Measurements from ENCODE around the gene CIDEA. TPM values are rescaled to one million over a fixed set of nuclear protein-coding genes. Genes with fewer than 3 reads are reported as not detected.

The CIDEA gene
- total and polyA plus RNA-seq, 4 donors, result 0.57 to 0.58 TPM; not detected in 2

DNA sequence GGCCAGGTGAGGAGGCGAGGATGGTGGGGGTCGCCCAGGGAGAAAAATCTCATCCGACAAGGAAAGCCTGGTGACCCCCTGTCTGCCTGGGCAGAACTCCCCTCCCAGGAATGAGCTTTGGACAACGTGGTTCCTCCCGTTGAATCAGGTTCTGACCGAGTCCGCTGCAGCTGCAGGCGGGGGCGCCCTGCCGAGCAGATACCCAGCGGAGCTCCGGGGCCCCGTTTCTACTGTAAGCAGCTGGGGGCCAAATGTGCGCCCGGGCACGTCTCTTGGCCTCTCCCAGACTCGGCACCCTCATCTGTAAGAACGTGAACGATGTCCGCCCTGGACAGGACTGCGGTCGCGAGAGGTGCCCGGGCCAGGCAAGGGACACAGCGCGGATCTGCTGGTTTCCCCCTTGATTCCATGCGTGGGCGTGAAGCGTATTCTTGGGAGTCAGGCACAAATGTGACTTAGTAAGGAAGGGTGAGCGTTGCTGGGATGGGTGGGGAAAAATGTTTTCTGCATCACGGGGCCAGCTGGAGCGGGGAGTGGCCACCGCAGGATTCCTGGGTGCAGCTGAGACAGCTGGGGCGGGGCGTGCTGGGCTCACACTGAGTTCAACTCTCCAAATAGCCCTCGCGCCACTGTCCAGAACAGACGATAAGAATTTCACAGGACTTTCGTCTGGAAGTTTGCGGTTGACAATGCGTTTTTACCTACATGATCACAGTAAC is 33.7 kb downstream of the CIDEA start:
- peak overlapping the region; percentile 3 for H3K4me3 ChIP-seq (ENCODE audit: low read length in 2 of 2)
- no peaks in the 10 kb centered on the region for H3K36me3 ChIP-seq (ENCODE audit: control insufficient read depth in 1 of 2, insufficient read depth in 2 of 2, low read length in 1 of 2)
- 1 to 2% methylated on average over 40 to 41 of the region's 41 CpGs for WGBS, 2 donors
- H3K27ac ChIP-seq (ENCODE audit: low read depth in 1 of 2, low read length in 2 of 2), result peak overlapping the region; percentile 46 to 66
- no peaks in the 10 kb centered on the region for H3K9me3 ChIP-seq (ENCODE audit: control insufficient read depth, low read length)
- no peaks in the 10 kb centered on the region for H3K4me1 ChIP-seq (ENCODE audit: control insufficient read depth in 1 of 2, insufficient read depth in 2 of 2, low read length in 2 of 2)
- no peaks in the 10 kb centered on the region for H3K27me3 ChIP-seq (ENCODE audit: control insufficient read depth in 1 of 2, insufficient read depth in 2 of 2, low read length in 1 of 2)
- intact Hi-C loops (cut with DNase I), result no loop called here
- peak; percentile 91 to 95 for DNase-seq
- peak; percentile 93 for ATAC-seq (ENCODE audit: low FRiP score)

DNA sequence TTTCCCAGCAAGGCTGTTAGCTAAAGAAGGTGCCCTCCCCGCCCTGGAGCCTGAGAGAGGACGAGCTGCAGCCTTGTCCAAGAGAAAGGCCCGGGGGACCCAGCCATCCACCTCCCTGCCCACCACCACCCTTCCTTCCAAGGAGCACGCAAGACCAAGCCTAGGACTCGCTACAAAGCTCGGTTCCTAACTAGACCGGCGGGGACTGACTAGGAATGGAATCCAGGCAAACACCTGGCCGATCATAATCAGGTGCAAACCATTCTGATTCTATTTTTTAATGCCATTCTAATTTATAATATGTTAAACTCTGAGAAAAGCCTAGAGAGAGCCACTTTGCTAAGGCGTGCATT is 34.2 kb downstream of the CIDEA start:
- Histone ChIP-seq H3K4me3 (ENCODE audit: low read length in 2 of 2) (peak overlapping the region; percentile 3), H3K27me3 (ENCODE audit: control insufficient read depth in 1 of 2, insufficient read depth in 2 of 2, low read length in 1 of 2) (no peaks in the 10 kb centered on the region), H3K4me1 (ENCODE audit: control insufficient read depth in 1 of 2, insufficient read depth in 2 of 2, low read length in 2 of 2) (no peaks in the 10 kb centered on the region), H3K27ac (ENCODE audit: low read depth in 1 of 2, low read length in 2 of 2) (peak overlapping the region; percentile 8 to 60), H3K36me3 (ENCODE audit: control insufficient read depth in 1 of 2, insufficient read depth in 2 of 2, low read length in 1 of 2) (no peaks in the 10 kb centered on the region), H3K9me3 (ENCODE audit: control insufficient read depth, low read length) (no peaks in the 10 kb centered on the region)
- intact Hi-C loops (cut with DNase I), result no loop called here
- DNase-seq (no peak), ATAC-seq (ENCODE audit: low FRiP score) (peak; percentile 1)
- 6 to 8% methylated on average over 10 of the region's 10 CpGs for WGBS, 2 donors

DNA sequence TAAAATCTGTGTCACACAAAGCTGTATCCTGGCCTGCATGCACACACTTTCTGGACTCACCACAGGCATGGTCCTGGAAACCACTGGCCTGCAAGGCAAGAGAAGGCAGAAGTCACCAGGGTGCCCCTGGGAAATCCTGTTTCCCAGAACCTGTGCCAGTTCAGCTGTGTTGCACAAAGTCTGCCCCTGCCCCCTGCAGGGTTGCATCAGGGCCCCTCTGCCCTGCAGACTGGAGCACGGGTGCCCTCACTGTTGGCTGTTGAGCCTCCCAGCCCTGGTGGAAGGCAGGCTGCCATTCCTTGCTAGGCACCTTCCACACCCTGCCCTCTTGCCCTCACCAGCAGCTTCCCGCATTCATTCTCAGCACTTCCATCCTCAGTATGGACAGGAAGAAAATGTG is 35.9 kb downstream of the CIDEA start:
- H3K4me1 ChIP-seq (ENCODE audit: control insufficient read depth in 1 of 2, insufficient read depth in 2 of 2, low read length in 2 of 2), result no peaks in the 10 kb centered on the region
- intact Hi-C loops (cut with DNase I), result no loop called here
- H3K36me3 ChIP-seq (ENCODE audit: control insufficient read depth in 1 of 2, insufficient read depth in 2 of 2, low read length in 1 of 2), result no peaks in the 10 kb centered on the region
- WGBS, 2 donors, result 85 to 88% methylated on average over 2 of the region's 2 CpGs
- no peaks in the 10 kb centered on the region for H3K27me3 ChIP-seq (ENCODE audit: control insufficient read depth in 1 of 2, insufficient read depth in 2 of 2, low read length in 1 of 2)
- peak in 1 of 2 donors; percentile 25 for DNase-seq
- no peak overlapping the region for H3K27ac ChIP-seq (ENCODE audit: low read depth in 1 of 2, low read length in 2 of 2)
- no peak overlapping the region for H3K4me3 ChIP-seq (ENCODE audit: low read length in 2 of 2)
- ATAC-seq (ENCODE audit: low FRiP score), result no peak
- H3K9me3 ChIP-seq (ENCODE audit: control insufficient read depth, low read length), result no peaks in the 10 kb centered on the region

DNA sequence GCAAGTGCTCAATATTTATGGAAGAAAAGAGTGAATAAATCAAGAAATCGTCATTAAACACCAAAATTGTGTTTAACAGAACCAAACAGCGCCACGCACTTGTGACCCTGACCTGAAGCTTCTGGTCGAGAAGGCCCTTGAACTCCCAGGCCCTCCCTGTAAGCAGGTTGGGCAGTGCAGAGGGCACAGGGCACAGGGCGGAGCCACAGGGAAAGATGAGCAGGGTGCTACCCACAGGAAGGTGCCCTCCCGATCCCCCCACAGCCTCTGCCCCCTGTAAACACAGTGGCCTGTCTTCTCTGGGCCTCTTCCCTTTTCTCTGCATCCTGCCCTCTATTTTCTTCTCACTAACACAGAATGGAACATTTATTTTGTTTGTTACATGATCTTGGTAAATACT is 37.0 kb downstream of the CIDEA start:
- no peaks in the 10 kb centered on the region for H3K36me3 ChIP-seq (ENCODE audit: control insufficient read depth in 1 of 2, insufficient read depth in 2 of 2, low read length in 1 of 2)
- no peaks in the 10 kb centered on the region for H3K4me1 ChIP-seq (ENCODE audit: control insufficient read depth in 1 of 2, insufficient read depth in 2 of 2, low read length in 2 of 2)
- H3K4me3 ChIP-seq (ENCODE audit: low read length in 2 of 2), result no peak overlapping the region
- no peaks in the 10 kb centered on the region for H3K9me3 ChIP-seq (ENCODE audit: control insufficient read depth, low read length)
- WGBS, 2 donors, result 95% methylated on average over 6 of the region's 6 CpGs
- no peaks in the 10 kb centered on the region for H3K27me3 ChIP-seq (ENCODE audit: control insufficient read depth in 1 of 2, insufficient read depth in 2 of 2, low read length in 1 of 2)
- DNase-seq, result no peak
- ATAC-seq (ENCODE audit: low FRiP score), result no peak
- H3K27ac ChIP-seq (ENCODE audit: low read depth in 1 of 2, low read length in 2 of 2), result no peak overlapping the region
- intact Hi-C loops (cut with DNase I), result no loop called here

DNA sequence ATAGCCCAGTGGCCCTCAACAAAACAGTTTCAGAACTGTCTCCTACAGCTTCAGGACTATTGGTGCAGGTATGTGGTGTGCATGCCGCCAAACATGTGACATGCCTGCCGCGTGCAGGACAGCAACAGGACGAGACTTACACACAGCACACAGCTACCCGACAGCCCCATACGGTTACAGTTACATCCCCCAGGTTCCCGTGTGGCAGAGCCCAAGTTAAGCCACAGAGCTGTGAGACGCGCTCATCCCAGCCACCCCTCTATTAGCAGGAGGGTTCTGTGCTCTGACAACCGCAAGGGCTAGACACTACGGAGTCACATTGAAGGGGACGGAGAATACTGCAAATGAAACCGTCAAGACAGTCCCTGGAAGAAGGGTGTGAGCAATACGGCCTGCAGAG is 37.5 kb downstream of the CIDEA start:
- H3K9me3 ChIP-seq (ENCODE audit: control insufficient read depth, low read length), result no peaks in the 10 kb centered on the region
- ATAC-seq (ENCODE audit: low FRiP score) (no peak), DNase-seq (no peak)
- no peaks in the 10 kb centered on the region for H3K36me3 ChIP-seq (ENCODE audit: control insufficient read depth in 1 of 2, insufficient read depth in 2 of 2, low read length in 1 of 2)
- intact Hi-C loops (cut with DNase I), result no loop called here
- no peak overlapping the region for H3K4me3 ChIP-seq (ENCODE audit: low read length in 2 of 2)
- 95 to 97% methylated on average over 14 of the region's 14 CpGs for WGBS, 2 donors
- no peak overlapping the region for H3K27ac ChIP-seq (ENCODE audit: low read depth in 1 of 2, low read length in 2 of 2)
- H3K27me3 ChIP-seq (ENCODE audit: control insufficient read depth in 1 of 2, insufficient read depth in 2 of 2, low read length in 1 of 2), result no peaks in the 10 kb centered on the region
- no peaks in the 10 kb centered on the region for H3K4me1 ChIP-seq (ENCODE audit: control insufficient read depth in 1 of 2, insufficient read depth in 2 of 2, low read length in 2 of 2)

DNA sequence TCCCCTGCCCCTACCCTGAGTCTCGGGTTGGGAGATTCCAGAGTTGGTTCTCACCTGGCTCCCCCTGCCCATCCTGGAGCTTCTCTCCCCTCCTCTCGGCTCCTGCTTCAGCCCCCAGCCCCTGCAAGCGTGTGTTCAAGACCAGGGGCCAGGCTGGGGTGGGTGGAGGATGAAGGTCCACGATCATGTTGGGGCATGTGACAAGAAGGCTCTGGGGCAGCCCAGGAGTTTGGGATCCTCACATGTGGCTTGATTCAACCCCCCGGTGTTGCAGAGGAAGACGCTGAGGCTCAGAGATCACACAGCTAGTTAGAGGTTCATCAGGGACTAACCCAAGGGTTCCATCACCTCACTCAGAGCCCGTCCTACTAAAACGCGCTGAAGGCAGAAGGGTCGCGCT is 39.7 kb downstream of the CIDEA start:
- no peak for DNase-seq
- H3K27me3 ChIP-seq (ENCODE audit: control insufficient read depth in 1 of 2, insufficient read depth in 2 of 2, low read length in 1 of 2), result no peaks in the 10 kb centered on the region
- peaks cover 2% of the 10 kb centered on the region for H3K9me3 ChIP-seq (ENCODE audit: control insufficient read depth, low read length)
- H3K4me3 ChIP-seq (ENCODE audit: low read length in 2 of 2), result no peak overlapping the region
- no peak overlapping the region for H3K27ac ChIP-seq (ENCODE audit: low read depth in 1 of 2, low read length in 2 of 2)
- WGBS, 2 donors, result 82 to 84% methylated on average over 11 of the region's 11 CpGs
- no peaks in the 10 kb centered on the region for H3K36me3 ChIP-seq (ENCODE audit: control insufficient read depth in 1 of 2, insufficient read depth in 2 of 2, low read length in 1 of 2)
- intact Hi-C loops (cut with DNase I), result no loop called here
- H3K4me1 ChIP-seq (ENCODE audit: control insufficient read depth in 1 of 2, insufficient read depth in 2 of 2, low read length in 2 of 2), result no peaks in the 10 kb centered on the region
- no peak for ATAC-seq (ENCODE audit: low FRiP score)

DNA sequence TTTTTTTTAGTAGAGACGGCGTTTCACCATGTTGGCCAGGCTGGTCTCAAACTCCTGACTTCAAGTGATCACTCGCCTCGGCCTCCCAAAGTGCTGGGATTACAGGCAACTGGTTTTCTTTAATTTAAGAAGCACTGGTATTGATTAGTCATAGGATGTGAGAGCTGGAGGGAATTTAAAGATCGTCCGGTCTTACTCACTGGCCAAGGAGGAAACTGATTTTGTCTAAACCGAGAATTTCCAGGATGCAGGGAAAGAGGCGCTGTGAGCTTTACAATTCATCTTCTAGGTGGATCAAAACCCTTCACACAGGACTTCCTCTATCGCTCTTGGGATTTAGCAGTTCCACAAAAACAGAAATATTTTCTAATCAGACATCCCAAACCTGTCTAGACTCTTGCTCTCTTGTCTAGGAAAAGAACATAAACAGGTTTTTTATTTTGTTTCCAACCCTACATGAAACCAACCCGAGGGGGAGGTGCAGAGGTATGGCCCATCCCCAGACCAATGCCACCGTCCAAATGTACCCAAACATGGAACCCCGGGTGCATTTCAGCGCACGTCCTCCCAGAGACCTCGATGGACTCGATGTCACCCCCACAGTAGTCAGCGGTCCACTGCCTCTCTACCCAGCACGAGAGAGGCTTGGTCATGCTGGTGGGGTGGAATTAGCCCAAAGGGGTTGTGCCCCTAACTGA is 41.4 kb downstream of the CIDEA start:
- intact Hi-C loops (cut with DNase I), result no loop called here
- WGBS, 2 donors, result 96 to 97% methylated on average over 18 of the region's 18 CpGs
- ATAC-seq (ENCODE audit: low FRiP score), result no peak

DNA sequence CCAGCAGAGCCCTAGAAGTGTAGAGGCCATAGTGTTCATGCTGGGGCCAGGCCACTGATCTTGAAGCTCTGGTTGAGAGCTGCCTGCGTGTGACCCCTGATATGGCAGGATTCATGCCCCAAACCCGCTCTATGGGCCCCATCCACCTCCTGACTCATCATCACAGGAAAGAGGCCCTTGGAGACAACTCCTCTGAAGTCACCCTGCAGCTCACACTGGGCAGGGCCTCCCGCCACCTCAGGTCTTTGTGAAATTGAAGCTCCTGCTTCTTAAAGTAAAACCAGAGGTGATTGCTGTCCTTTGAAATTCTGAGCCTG is 41.9 kb downstream of the CIDEA start:
- Histone ChIP-seq H3K27ac (ENCODE audit: low read depth in 1 of 2, low read length in 2 of 2) (no peak overlapping the region), H3K4me1 (ENCODE audit: control insufficient read depth in 1 of 2, insufficient read depth in 2 of 2, low read length in 2 of 2) (no peaks in the 10 kb centered on the region), H3K4me3 (ENCODE audit: low read length in 2 of 2) (no peak overlapping the region), H3K9me3 (ENCODE audit: control insufficient read depth, low read length) (peaks cover 2% of the 10 kb centered on the region), H3K36me3 (ENCODE audit: control insufficient read depth in 1 of 2, insufficient read depth in 2 of 2, low read length in 1 of 2) (no peaks in the 10 kb centered on the region), H3K27me3 (ENCODE audit: control insufficient read depth in 1 of 2, insufficient read depth in 2 of 2, low read length in 1 of 2) (no peaks in the 10 kb centered on the region)
- intact Hi-C loops (cut with DNase I), result no loop called here
- 94 to 97% methylated on average over 3 of the region's 3 CpGs for WGBS, 2 donors
- ATAC-seq (ENCODE audit: low FRiP score), result no peak
- DNase-seq, result no peak

More for the DNA sequence above, 41.4 kb downstream of the CIDEA start:
- peak in 1 of 2 donors; percentile 48 for DNase-seq
- H3K4me1 ChIP-seq (ENCODE audit: control insufficient read depth in 1 of 2, insufficient read depth in 2 of 2, low read length in 2 of 2), result no peaks in the 10 kb centered on the region
- peaks cover 2% of the 10 kb centered on the region for H3K9me3 ChIP-seq (ENCODE audit: control insufficient read depth, low read length)
- no peaks in the 10 kb centered on the region for H3K27me3 ChIP-seq (ENCODE audit: control insufficient read depth in 1 of 2, insufficient read depth in 2 of 2, low read length in 1 of 2)
- no peak overlapping the region for H3K4me3 ChIP-seq (ENCODE audit: low read length in 2 of 2)
- H3K27ac ChIP-seq (ENCODE audit: low read depth in 1 of 2, low read length in 2 of 2), result no peak overlapping the region
- no peaks in the 10 kb centered on the region for H3K36me3 ChIP-seq (ENCODE audit: control insufficient read depth in 1 of 2, insufficient read depth in 2 of 2, low read length in 1 of 2)

DNA sequence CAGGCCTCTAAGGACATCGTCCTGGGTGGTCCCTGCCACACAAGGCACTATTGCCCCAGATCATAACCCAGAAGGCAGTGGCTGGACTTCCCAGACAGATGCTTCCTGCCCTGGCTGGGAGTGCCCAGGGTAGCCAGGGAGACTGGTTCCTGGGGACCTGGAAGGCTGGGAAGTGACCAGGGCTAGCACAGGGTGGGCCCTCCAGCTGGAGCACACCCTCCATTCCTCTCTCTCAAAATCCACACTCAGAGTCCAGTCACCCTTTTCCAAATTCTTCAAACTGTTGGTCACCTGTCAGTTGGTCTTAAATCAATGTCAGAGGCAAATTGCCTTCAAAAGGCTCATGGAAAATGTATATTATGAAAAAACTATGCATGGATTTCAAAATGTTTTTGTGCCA is 42.3 kb downstream of the CIDEA start:
- H3K36me3 ChIP-seq (ENCODE audit: control insufficient read depth in 1 of 2, insufficient read depth in 2 of 2, low read length in 1 of 2), result no peaks in the 10 kb centered on the region
- peaks cover 2% of the 10 kb centered on the region for H3K9me3 ChIP-seq (ENCODE audit: control insufficient read depth, low read length)
- DNase-seq (peak in 1 of 2 donors; percentile 33), ATAC-seq (ENCODE audit: low FRiP score) (no peak)
- H3K4me3 ChIP-seq (ENCODE audit: low read length in 2 of 2), result no peak overlapping the region
- 57 to 71% methylated on average over 1 of the region's 1 CpG for WGBS, 2 donors
- no peak overlapping the region for H3K27ac ChIP-seq (ENCODE audit: low read depth in 1 of 2, low read length in 2 of 2)
- H3K4me1 ChIP-seq (ENCODE audit: control insufficient read depth in 1 of 2, insufficient read depth in 2 of 2, low read length in 2 of 2), result no peaks in the 10 kb centered on the region
- intact Hi-C loops (cut with DNase I), result no loop called here
- H3K27me3 ChIP-seq (ENCODE audit: control insufficient read depth in 1 of 2, insufficient read depth in 2 of 2, low read length in 1 of 2), result no peaks in the 10 kb centered on the region

Data from aorta (tissue), 5 donors.